Activated CD8-positive, alpha-beta T cell treated with anti-CD3 and anti-CD28 coated beads for 36 hours (primary cell): Measurements from ENCODE around the gene C2CD4C. TPM values are rescaled to one million over a fixed set of nuclear protein-coding genes. Genes with fewer than 3 reads are reported as not detected.
"Not testable (repeated sequence)": the region's sequence is repeated elsewhere in the genome, so short reads cannot be mapped to it uniquely, and the experiment has no call there.

ENCODE experiments used
- ATAC-seq: fragments of 200-7000 bp; cut with Tn5 transposase; one replicate; pipeline ENCODE4 v1.10.0; 2021; ENCODE audit warnings: mild to moderate bottlenecking, moderate library complexity
- CTCF ChIA-PET: fragments of 350-600 bp; sonication (Branson Sonifier 250); formaldehyde crosslinking; loops from one replicate; lab custom pipeline; 2021; ENCODE audit warnings: antibody characterized with exemption; lab: Charles Lee
- POLR2A ChIA-PET: fragments of 350-600 bp; sonication (Branson Sonifier 250); formaldehyde crosslinking; loops from one replicate; lab custom pipeline; 2021; ENCODE audit warnings: antibody characterized with exemption; lab: Charles Lee
- DNase-seq: peaks from one replicate; pipeline ENCODE4 v3.0.0-alpha.2; 2020
- H3K27ac Mint-ChIP-seq: one replicate; pipeline ENCODE4 v1.8.0; 2021; ENCODE audit warnings: mild to moderate bottlenecking, mixed read lengths
- H3K27me3 Mint-ChIP-seq: one replicate; pipeline ENCODE4 v1.8.0; 2021; ENCODE audit warnings: mixed read lengths
- H3K36me3 Mint-ChIP-seq: one replicate; pipeline ENCODE4 v1.8.0; 2021; ENCODE audit warnings: low read depth, mixed read lengths
- H3K4me1 Mint-ChIP-seq: one replicate; pipeline ENCODE4 v1.8.0; 2021; ENCODE audit warnings: low read depth, mixed read lengths
- H3K4me3 Mint-ChIP-seq: one replicate; pipeline ENCODE4 v1.8.0; 2021; ENCODE audit warnings: mild to moderate bottlenecking, moderate library complexity, mixed read lengths
- H3K9me3 Mint-ChIP-seq: one replicate; pipeline ENCODE4 v1.8.0; 2021; ENCODE audit warnings: mixed read lengths
- intact Hi-C: fragments of 100-400 bp; cut with micrococcal nuclease; formaldehyde crosslinking; loops from one replicate; pipeline ENCODE4 v1.10.0; 2022
- total RNA-seq, 2 experiments: library from RNA; stranded (reverse); gene quantifications; one replicate each; pipeline ENCODE4 v1.2.3, GENCODE V29; 2021
- TF ChIP-seq, protein P1 (sequence below): fragments of 200-600 bp; IDR thresholded peaks from one replicate; pipeline ENCODE4 v1.8.0; 2022; ENCODE audit warnings: antibody characterized with exemption, mild to moderate bottlenecking

C2CD4C gene
- total RNA-seq, 2 experiments from 2014 or later: 0.13 to 0.25 TPM

DNA sequence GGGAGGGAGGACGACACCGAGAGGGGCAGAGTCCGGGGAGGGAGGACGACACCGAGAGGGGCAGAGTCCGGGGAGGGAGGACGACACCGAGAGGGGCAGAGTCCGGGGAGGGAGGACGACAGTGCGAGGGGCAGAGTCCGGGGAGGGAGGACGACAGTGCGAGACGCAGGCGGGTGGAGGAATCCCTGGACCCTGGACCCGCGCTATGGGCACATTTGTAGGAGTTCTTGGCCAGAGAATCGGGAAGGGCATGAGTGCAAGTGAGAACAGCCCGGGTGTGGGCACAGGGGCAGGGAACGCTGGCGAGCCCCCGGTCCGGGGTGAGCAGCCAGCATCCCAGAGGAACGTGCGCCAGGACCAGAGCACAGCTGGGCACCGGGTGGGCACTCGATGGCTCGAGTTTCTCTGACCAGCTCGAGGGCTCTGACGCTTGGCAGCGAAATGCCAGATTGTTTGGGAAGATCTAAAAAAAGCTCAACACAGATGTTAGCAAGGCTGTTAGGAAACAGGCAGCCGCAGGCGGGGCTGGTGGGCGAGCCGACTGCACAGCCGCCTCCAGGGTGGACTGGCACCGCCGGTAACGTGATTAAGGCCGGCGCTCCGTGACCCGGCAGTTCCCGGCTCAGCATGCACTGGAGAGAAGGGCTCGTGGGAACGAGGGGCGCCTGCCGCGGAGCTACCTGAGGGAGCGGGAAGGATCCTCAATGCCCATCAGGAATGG, 17.9 kb upstream of the C2CD4C start:
- CTCF ChIA-PET: no interaction called here
- ATAC-seq: no peak

DNA sequence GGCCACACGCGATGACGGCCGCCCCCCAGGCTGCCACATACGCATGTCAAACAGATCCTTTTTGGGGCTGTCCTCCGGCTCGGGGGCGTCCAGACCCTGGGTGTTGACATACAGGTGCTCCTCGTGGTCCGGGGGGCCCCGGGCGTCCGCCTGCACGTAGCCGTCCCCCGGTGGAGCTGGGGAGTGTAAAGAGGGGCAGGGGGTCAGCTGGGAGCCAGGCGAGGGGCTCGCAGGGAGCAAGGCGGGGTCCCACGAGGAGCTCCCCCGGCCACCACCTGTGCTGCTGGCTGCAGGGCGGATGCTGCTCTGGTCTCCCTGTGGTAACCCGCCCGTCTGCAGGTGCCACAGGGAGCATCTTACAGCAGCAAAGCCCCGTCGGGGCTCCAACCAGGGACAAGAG, 16.1 kb upstream of the C2CD4C start:
- POLR2A ChIA-PET: interaction anchor here (1.6 kb wide), 1 partner anchor 16 kb away, joined by 3 read pairs; the partner anchor contains the start of gene C2CD4C
- no peak for ATAC-seq
- CTCF ChIA-PET: no interaction called here
- TF ChIP-seq, protein P1, sequence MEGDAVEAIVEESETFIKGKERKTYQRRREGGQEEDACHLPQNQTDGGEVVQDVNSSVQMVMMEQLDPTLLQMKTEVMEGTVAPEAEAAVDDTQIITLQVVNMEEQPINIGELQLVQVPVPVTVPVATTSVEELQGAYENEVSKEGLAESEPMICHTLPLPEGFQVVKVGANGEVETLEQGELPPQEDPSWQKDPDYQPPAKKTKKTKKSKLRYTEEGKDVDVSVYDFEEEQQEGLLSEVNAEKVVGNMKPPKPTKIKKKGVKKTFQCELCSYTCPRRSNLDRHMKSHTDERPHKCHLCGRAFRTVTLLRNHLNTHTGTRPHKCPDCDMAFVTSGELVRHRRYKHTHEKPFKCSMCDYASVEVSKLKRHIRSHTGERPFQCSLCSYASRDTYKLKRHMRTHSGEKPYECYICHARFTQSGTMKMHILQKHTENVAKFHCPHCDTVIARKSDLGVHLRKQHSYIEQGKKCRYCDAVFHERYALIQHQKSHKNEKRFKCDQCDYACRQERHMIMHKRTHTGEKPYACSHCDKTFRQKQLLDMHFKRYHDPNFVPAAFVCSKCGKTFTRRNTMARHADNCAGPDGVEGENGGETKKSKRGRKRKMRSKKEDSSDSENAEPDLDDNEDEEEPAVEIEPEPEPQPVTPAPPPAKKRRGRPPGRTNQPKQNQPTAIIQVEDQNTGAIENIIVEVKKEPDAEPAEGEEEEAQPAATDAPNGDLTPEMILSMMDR: no peak
- no peak overlapping the region for H3K27ac Mint-ChIP-seq
- H3K4me3 Mint-ChIP-seq: no peak overlapping the region
- no peaks in the 10 kb centered on the region for H3K27me3 Mint-ChIP-seq
- intact Hi-C loops: no loop called here
- no peaks in the 10 kb centered on the region for H3K36me3 Mint-ChIP-seq
- no peaks in the 10 kb centered on the region for H3K9me3 Mint-ChIP-seq
- H3K4me1 Mint-ChIP-seq: no peaks in the 10 kb centered on the region
- DNase-seq: no peak

More for the DNA sequence above, 17.9 kb upstream of the C2CD4C start:
- Mint-ChIP-seq H3K36me3 (peaks cover 1% of the 10 kb centered on the region), H3K9me3 (peaks cover 1% of the 10 kb centered on the region), H3K4me3 (no peak overlapping the region), H3K27me3 (no peaks in the 10 kb centered on the region), H3K27ac (no peak overlapping the region), H3K4me1 (no peaks in the 10 kb centered on the region)
- POLR2A ChIA-PET: no interaction called here
- DNase-seq: no peak
- TF ChIP-seq, protein P1: no peak
- intact Hi-C loops: no loop called here

DNA sequence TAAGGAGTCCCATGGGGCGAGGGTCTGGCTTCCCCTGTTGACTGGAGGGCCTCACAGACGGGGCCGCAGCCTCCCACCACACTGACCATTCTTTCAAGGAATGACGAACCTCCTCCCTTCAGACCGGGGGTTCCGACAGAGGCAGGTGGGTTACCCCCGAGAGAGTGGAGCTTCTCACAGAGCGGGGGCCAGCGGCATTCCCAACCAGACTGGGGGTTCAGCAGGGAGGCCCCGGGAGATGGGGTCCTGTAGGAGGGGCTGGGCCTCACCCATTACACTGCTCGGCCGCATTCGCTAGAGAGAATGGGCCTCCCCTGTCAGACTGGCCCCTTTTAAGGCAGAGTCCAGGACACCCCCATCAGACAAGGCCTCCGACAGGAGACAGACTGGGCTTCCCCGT, 15.6 kb upstream of the C2CD4C start:
- ATAC-seq (no peak), DNase-seq (no peak)
- Mint-ChIP-seq H3K27ac (no peak overlapping the region), H3K4me1 (no peaks in the 10 kb centered on the region), H3K9me3 (no peaks in the 10 kb centered on the region), H3K27me3 (no peaks in the 10 kb centered on the region), H3K36me3 (no peaks in the 10 kb centered on the region), H3K4me3 (no peak overlapping the region)
- ChIA-PET POLR2A (interaction anchor here (1.6 kb wide), 1 partner anchor 15 kb away, joined by 3 read pairs; the partner anchor contains the start of gene C2CD4C), CTCF (no interaction called here)
- intact Hi-C loops: no loop called here
- TF ChIP-seq, protein P1: no peak

DNA sequence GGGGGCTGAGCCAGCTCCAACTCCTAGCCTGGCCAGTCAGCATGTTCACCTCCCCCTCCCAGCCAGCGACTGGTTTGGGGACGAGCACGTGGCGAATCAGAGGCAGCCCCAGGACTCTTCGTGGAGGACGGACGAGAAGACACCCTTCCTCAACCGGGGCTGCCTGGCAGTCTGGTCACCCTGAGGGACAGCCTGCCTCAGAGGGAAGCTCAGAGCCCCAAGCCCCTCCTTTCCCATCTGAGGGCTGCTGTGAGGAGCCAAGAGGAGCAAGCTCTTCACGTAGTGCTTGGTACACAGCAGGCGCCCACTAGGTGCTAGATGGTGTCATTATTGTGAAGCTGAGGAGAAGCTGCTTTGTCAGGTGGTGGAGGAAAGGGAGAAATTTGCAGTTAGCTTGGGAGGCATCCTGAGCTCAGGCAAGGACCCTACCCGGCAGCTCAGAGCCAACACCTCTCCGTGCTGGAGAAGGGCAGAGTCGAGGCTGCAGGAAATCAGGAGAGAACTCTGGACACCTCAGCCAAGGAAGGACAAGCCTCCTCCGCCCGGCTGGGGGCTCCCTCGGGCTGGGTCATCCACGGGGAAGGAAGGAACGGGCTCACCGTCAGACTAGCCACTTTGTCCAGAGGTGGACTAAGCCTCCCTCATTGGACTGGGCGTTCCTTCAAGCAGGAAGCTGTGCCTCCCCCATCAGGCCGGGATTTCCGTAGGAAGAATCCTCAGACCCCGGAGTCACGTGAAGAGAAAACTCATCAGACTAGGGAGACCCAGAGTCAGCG, 14.9 kb upstream of the C2CD4C start:
- TF ChIP-seq, protein P1: no peak
- no peak for ATAC-seq
- ChIA-PET CTCF (no interaction called here), POLR2A (interaction anchor here (1.0 to 1.6 kb wide), 2 partner anchors 11 to 15 kb away, joined by 3 read pairs; partner anchors contain the start of gene C2CD4C)
- Mint-ChIP-seq H3K4me3 (no peak overlapping the region), H3K27ac (no peak overlapping the region), H3K4me1 (no peaks in the 10 kb centered on the region), H3K27me3 (no peaks in the 10 kb centered on the region), H3K9me3 (no peaks in the 10 kb centered on the region), H3K36me3 (no peaks in the 10 kb centered on the region)
- DNase-seq: no peak
- intact Hi-C loops: no loop called here

DNA sequence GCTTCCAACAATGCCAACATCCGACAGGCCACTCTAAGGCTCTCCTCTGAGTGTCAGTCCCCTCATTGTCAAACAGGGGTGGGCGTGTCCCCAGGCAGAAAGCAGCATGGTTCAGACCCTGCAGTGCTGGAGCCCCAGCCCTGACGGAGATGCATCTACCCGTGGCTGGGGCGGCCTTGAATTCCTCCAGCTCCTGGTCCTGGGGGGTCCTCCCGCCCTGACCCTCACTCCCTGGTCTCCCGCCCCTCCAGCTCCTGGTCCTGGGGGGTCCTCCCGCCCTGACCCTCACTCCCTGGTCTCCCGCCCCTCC, 13.9 kb upstream of the C2CD4C start:
- CTCF ChIA-PET, ATAC-seq, H3K9me3 Mint-ChIP-seq, H3K27ac Mint-ChIP-seq, H3K36me3 Mint-ChIP-seq, H3K4me1 Mint-ChIP-seq, H3K4me3 Mint-ChIP-seq, H3K27me3 Mint-ChIP-seq, POLR2A ChIA-PET, intact Hi-C loops, DNase-seq: not testable (repeated sequence)
